Effector memory CD4-positive, alpha-beta T cell (primary cell): ENCODE data around the gene TRPV2.

ENCODE experiments used
- DNase-seq, 3 donors: peaks; one replicate each; pipeline ENCODE4 v3.0.0-alpha.2; 2020
- H3K27ac ChIP-seq: 2 replicates; pipeline ENCODE4 v1.7.0; 2013; ENCODE audit warnings: mild to moderate bottlenecking, low read length, moderate library complexity; ENCODE audit not compliant: insufficient read depth, poor library complexity, severe bottlenecking
- H3K27me3 ChIP-seq: replicated peaks from 2 replicates; pipeline ENCODE4 v1.7.0; 2013; ENCODE audit warnings: mild to moderate bottlenecking, low read length; ENCODE audit not compliant: insufficient read depth, control insufficient read depth, poor library complexity, severe bottlenecking
- H3K36me3 ChIP-seq: 2 replicates; pipeline ENCODE4 v1.7.0; 2013; ENCODE audit warnings: mild to moderate bottlenecking, low read length, moderate library complexity; ENCODE audit not compliant: control insufficient read depth, insufficient read depth
- H3K4me1 ChIP-seq: 2 replicates; pipeline ENCODE4 v1.7.0; 2013; ENCODE audit warnings: low read length, mild to moderate bottlenecking; ENCODE audit not compliant: control insufficient read depth, insufficient read depth, poor library complexity, severe bottlenecking
- H3K4me3 ChIP-seq: 2 replicates; pipeline ENCODE4 v1.7.0; 2013; ENCODE audit warnings: low read length, low read depth, mild to moderate bottlenecking; ENCODE audit not compliant: insufficient read depth, poor library complexity, severe bottlenecking
- H3K9me3 ChIP-seq: 2 replicates; pipeline ENCODE4 v1.7.0; 2013; ENCODE audit warnings: mild to moderate bottlenecking, low read length, moderate library complexity; ENCODE audit not compliant: control insufficient read depth

Gene TRPV2

DNA sequence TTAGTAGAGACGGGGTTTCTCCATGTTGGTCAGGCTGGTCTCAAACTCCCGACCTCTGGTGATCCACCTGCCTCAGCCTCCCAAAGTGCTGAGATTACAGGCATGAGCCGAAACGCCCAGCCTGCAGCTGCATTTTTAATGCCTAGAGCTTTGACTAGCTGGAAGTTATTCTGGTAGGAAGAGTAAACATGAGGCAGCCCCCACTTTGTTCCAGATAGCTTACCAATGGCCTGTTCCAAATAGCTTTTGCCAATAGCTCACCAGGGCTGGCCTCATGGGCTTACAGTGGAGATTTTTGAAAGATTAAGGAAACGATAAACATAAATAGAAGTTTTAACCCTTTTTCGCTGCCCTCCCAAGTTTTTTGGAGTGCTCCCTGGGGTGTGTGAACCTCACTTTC, 9.8 kb downstream of the TRPV2 start:
- no peak for DNase-seq
- peaks cover 2% of the 10 kb centered on the region for H3K4me1 ChIP-seq
- no peaks in the 10 kb centered on the region for H3K9me3 ChIP-seq
- H3K27me3 ChIP-seq: no peaks in the 10 kb centered on the region
- no peak overlapping the region for H3K27ac ChIP-seq
- no peak overlapping the region for H3K4me3 ChIP-seq
- peaks cover 70% of the 10 kb centered on the region for H3K36me3 ChIP-seq

DNA sequence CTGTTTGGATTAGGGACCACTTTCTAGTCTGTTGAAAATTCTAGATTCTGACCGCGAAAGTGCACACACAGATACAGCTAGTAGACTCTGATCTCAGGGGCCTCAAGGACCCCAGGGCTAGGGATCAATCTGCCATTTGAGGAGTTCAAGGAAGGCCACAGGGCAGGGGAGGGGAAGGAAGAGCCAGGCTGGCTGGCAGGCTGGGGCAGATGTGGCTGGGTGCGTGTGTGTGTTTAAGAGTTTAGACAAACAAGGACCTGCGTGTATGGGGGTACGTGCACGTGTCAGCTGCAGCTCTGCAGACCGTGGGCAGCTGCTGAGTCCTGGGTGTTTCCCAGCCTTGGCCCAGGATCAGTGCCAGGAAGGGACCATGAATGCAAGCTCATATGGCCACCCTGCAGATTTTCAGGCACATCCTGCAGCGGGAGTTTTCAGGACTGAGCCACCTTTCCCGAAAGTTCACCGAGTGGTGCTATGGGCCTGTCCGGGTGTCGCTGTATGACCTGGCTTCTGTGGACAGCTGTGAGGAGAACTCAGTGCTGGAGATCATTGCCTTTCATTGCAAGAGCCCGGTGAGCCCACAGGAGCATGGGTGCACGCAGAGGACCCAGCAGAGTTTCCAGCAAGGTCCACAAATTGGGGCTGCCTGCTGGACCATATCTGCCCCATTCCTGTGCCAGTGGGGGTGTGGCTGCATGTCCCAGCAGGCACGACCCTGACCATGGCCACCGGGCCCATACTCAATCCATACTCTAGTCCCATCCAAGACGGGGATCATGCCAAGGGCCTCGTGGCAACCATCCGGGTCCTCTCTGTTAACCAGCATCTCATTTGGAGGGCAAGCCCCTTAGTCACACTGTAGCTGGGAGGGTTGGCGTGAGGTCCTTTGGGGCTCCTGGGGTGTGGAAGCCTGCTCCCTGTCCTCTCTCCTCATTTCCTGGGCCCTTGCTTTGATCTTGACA, 10.6 kb downstream of the TRPV2 start:
- H3K4me3 ChIP-seq: no peak overlapping the region
- DNase-seq: no peak
- H3K9me3 ChIP-seq: no peaks in the 10 kb centered on the region
- H3K27ac ChIP-seq: no peak overlapping the region
- peaks cover 64% of the 10 kb centered on the region for H3K36me3 ChIP-seq
- H3K4me1 ChIP-seq: no peaks in the 10 kb centered on the region
- H3K27me3 ChIP-seq: no peaks in the 10 kb centered on the region

DNA sequence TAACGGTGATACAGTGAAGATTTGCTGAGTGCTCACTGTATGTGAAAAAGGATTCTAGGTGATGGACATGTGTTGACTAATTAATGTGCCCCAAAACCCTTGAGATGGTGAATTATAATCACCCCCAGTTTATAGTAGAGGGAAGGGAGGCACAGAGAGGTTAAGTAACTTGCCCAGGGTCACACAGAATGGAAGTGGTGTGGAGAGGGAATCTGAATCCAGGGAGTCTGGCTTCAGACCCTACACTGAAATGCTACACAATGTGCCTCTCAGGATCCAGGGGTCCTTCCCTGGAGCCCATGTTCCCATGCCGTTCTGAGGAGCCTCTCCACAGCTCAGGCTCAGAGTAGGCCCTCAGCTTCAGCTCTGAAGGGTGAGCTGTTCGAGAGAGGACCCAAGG, 11.6 kb downstream of the TRPV2 start:
- Histone ChIP-seq H3K9me3 (no peaks in the 10 kb centered on the region), H3K27ac (no peak overlapping the region), H3K36me3 (peaks cover 66% of the 10 kb centered on the region), H3K4me3 (no peak overlapping the region), H3K27me3 (no peaks in the 10 kb centered on the region), H3K4me1 (no peaks in the 10 kb centered on the region)
- DNase-seq: no peak

DNA sequence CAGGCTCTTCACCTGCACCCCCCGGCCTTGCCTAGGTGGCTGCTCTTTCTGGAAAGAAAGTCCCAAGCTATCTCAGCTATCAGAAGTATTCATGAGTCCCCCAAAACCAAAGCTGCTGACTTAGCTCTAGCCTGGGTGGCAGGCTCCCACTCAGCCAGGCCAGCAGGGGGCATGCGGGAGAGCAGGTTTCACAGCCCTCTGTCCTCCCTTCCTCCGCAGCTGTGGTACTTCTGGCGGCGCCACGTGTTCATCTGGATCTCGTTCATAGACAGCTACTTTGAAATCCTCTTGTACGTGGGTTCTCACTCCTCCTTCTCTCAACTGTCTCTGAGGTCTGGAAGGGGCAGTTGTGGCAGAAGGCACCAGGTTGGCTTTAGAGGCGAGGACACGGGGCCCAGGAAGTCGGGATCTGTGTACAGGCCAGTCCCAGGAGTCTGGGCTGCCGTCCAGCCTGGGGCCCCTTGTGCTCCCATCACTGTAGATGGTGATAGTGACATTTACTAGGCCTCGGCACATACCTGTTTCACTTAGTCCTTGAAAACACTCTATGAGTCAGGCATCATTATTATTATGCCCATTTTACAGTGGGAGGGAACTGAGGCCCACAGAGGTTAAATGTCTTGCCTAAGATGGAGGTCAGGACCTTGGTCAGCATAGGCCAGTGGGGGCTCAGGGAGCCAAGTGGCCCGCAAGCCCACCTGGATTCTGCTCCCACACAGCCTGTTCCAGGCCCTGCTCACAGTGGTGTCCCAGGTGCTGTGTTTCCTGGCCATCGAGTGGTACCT, 12.9 kb downstream of the TRPV2 start:
- DNase-seq: no peak
- Histone ChIP-seq H3K4me1 (no peaks in the 10 kb centered on the region), H3K4me3 (no peak overlapping the region), H3K27ac (no peak overlapping the region), H3K27me3 (no peaks in the 10 kb centered on the region), H3K36me3 (peaks cover 58% of the 10 kb centered on the region), H3K9me3 (no peaks in the 10 kb centered on the region)

DNA sequence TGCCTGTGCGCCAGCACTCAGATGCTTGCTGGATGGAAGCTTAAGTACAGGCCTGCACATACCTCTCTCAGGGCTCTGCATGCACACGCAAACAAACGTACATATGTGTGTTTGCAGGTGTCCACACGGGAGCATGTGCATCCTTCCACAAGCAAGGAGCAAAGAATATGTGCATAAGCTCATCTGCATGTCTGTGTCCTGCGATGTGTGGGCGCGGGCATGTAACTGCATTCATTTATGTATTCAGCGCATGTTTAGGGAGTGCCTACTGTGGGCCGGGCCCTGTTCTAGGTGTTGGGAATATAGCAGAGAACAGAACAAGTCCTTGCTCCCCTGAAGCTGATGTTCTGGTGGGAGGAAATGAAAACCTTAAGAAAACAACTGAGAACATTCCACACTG, 13.7 kb downstream of the TRPV2 start:
- H3K36me3 ChIP-seq: peaks cover 55% of the 10 kb centered on the region
- DNase-seq: no peak
- H3K9me3 ChIP-seq: no peaks in the 10 kb centered on the region
- no peak overlapping the region for H3K4me3 ChIP-seq
- no peaks in the 10 kb centered on the region for H3K27me3 ChIP-seq
- H3K27ac ChIP-seq: no peak overlapping the region
- H3K4me1 ChIP-seq: no peaks in the 10 kb centered on the region

DNA sequence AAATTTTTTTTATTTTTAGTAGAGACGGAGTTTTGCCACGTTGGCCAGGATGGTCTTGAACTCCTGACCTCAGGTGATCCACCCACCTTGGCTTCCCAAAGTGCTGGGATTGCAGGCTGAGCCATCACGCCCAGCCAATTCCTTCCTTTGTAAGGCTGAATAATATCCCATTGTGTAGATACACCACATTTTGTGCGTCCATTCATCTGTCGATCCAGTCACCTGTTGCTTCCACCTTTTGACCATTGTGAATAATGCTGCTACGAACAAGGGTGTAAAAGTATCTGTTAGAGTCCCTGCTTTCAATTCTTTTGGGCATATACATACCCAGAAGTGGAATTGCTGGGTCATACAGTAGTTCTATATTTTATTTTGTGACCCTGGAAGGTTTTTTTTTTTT, 15.3 kb downstream of the TRPV2 start:
- Histone ChIP-seq H3K4me1 (no peaks in the 10 kb centered on the region), H3K36me3 (peaks cover 51% of the 10 kb centered on the region), H3K4me3 (no peak overlapping the region), H3K27me3 (no peaks in the 10 kb centered on the region), H3K9me3 (no peaks in the 10 kb centered on the region), H3K27ac (no peak overlapping the region)
- DNase-seq: no peak

DNA sequence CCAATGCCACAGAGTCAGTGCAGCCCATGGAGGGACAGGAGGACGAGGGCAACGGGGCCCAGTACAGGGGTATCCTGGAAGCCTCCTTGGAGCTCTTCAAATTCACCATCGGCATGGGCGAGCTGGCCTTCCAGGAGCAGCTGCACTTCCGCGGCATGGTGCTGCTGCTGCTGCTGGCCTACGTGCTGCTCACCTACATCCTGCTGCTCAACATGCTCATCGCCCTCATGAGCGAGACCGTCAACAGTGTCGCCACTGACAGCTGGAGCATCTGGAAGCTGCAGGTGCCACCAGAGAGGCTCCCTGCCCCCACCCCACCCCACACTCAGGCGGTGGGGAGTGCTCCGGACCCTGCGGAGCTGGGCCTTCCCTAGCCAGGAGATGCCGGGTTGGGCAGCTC, 16.6 kb downstream of the TRPV2 start:
- H3K27me3 ChIP-seq: no peaks in the 10 kb centered on the region
- H3K27ac ChIP-seq: no peak overlapping the region
- DNase-seq: no peak
- H3K4me1 ChIP-seq: no peaks in the 10 kb centered on the region
- H3K9me3 ChIP-seq: no peaks in the 10 kb centered on the region
- H3K36me3 ChIP-seq: peaks cover 37% of the 10 kb centered on the region
- no peak overlapping the region for H3K4me3 ChIP-seq

DNA sequence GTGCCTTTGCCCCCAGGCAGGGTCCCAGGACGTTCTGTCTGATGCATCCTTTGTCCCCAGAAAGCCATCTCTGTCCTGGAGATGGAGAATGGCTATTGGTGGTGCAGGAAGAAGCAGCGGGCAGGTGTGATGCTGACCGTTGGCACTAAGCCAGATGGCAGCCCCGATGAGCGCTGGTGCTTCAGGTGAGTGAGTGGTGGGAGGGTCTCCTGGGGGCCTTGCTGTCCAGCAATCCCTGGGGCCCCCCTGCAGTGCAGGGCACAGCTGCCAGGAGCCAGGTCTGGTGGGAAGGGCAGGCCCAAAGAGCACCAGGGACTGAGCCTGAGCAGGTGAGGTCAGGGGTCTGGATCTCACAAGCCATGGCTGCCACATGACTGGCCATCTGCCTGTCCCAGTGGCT, 18.1 kb downstream of the TRPV2 start:
- no peak for DNase-seq
- no peaks in the 10 kb centered on the region for H3K9me3 ChIP-seq

DNA sequence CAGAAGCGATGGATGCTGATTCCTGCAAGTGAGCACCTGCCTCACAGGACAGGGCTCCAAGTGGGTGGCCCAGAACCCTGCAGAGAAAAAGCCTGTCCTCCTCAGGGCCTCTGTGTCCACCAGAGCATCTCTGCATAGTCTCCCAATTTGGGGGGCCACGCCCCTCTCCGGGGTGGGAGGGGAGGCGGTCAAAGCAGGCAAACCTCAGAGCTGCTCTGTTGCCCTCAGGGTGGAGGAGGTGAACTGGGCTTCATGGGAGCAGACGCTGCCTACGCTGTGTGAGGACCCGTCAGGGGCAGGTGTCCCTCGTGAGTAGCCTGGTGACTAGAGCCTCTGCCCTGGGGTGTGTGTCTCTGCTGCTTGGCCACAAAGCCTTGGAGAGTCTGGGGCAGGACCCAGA, 19.3 kb downstream of the TRPV2 start:
- no peak for DNase-seq
- Histone ChIP-seq H3K4me3 (no peak overlapping the region), H3K27me3 (no peaks in the 10 kb centered on the region), H3K9me3 (no peaks in the 10 kb centered on the region), H3K4me1 (peaks cover 4% of the 10 kb centered on the region), H3K36me3 (peaks cover 14% of the 10 kb centered on the region), H3K27ac (no peak overlapping the region)

More for the DNA sequence above, 18.1 kb downstream of the TRPV2 start:
- Histone ChIP-seq H3K4me3 (no peak overlapping the region), H3K27me3 (no peaks in the 10 kb centered on the region), H3K36me3 (peaks cover 22% of the 10 kb centered on the region), H3K27ac (no peak overlapping the region), H3K4me1 (no peaks in the 10 kb centered on the region)
